Amniotic stem cell (primary cell): ENCODE data around the gene NAGLU.

ENCODE experiments used
- DNase-seq: peaks from one replicate; lab custom pipeline; 2025; lab: John Stamatoyannopoulos, UW

Gene NAGLU

DNA sequence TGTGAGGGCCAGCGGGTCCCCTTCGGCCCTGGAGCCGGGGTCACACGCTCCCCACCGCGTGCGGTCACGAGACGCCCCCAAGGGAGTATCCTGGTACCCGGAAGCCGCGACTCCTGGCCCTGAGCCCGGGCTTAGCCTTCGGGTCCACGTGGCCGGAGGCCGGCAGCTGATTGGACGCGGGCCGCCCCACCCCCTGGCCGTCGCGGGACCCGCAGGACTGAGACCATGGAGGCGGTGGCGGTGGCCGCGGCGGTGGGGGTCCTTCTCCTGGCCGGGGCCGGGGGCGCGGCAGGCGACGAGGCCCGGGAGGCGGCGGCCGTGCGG lies at the start of gene NAGLU:
Gene NAGLU, plus strand, starts transcription at position 194 of the 324 bp plus-strand sequence. Its CDS starts 32 bp downstream, at position 226.
- DNase-seq, result peak; percentile 45

DNA sequence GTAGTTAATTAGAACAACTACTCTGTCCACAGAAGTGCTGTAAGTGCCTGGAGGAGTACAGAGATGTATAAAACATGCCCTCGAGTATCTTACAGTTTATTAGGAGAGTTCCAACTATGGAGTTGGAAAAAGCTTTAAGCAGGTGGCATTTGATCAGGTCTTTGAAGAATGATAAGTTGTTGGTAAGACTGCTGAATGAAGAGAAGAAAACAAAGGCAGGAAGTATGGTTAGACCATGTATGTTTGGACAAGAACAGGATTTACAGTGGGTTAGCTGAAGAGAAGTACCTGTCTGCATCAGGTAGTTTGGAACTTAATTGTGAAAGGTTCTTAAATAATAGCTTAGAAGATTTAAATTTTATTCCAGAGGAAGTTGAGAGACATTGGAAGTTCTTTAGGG lies 48.0 kb upstream of the NAGLU start:
- DNase-seq, result no peak

DNA sequence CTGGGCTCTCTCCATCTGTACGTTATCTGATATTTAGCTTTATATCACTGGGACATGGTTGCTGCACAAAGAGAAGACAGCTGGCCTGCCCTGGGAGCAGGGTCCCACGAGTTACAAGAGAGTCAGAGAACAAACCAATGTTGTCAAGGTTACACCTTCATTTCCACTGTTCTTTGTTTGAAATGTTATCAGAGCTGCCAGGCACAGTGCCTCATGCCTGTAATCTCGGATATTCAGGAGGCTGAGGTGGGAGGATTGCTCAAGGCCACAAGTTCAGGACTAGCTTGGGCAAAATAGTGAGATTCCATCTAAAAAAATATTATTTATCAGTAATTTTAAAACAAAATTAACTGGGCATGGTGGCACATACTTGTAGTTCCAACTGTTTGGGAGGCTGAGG lies 42.7 kb upstream of the NAGLU start:
- no peak for DNase-seq

DNA sequence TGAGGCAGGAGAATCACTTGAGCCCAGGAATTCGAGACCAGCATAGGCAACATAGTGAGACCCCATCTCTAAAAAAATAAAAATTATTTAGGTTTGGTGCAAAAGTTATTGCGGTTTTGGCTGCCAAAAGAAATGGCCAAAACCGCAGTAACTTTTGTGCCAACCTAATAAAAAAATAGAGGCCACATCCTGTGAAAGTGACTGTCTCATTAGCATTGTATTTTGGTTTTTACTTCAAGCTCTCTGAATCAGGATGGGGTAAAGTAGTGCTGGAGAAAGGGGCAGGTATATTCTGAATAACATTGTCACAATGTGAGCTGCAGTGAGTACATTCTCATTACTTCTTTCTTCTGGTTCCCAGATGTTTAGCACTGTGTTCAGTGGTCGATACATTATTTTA lies 41.4 kb upstream of the NAGLU start:
- DNase-seq, result no peak

DNA sequence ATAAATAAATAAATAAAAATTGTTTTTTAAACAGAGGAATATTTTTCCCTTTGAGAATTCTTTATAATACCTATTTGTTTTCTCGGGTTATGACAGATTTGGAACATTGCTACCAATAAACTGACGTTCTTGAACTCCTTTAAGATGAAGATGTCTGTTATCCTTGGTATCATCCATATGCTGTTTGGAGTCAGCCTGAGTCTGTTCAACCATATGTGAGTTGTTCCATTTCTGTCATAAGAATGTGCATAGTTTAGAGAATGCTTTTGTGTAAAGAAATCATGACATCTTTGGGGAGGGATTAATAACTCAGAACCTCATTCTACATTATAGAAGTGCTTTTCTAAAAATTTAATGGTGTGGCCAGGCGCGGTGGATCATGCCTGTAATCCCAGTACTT lies 37.2 kb upstream of the NAGLU start:
- no peak for DNase-seq

DNA sequence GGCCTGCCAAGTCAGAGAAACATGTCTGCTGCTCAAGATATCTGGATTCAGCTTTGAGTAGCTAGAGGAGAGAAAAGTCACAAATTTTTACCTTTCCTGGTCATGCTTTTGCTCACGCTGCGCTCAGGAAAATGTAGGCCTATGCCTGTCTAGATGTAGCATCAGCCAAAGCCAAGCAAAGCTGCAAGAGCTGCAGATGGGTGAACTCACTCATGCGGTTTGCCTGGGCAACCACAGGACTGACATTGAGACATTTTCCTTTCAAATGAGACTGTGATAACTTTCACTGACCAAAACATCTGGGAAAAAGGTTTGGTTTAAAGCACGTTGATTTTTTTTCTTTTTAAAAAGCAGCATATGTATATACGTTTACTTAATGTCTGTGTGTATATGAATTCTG lies 34.0 kb upstream of the NAGLU start:
- DNase-seq, result no peak

DNA sequence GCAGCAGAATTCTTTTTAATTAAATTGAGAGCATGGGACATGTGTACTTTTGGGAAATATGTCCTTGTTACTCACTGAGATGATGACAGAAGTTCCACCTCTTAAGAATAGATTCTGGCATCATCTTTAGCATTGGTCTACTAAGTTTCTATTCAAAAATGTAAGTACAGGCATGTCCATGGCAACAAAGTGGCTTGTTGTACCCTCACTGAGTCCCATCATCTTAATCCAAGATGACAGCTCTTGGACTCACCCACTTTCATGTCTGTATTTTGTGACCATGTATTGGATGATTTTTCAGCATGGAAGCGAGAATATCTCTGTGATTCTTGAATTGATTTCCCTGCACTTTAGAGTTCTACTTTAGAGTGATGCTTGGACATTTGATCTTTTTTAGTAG lies 33.1 kb upstream of the NAGLU start:
- DNase-seq, result no peak

DNA sequence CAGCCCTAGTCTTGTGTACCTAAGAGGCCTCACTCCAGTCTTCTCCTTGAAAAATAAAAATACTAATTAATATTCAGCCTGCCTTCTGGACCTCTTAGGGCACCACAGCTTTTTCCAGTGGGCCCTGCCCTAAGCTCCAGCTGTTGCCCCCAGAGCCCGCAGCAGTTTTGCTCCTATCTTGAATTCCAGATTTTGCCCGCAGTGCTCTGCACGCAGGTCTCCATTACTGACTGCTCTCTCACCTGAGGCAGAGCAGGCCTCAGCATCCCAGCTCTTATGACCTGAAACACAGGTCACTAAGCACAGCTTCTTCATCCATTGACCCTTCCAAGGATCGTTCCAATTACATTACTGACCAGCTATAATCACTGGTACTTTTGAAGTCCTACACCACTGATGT lies 28.4 kb upstream of the NAGLU start:
- no peak for DNase-seq

DNA sequence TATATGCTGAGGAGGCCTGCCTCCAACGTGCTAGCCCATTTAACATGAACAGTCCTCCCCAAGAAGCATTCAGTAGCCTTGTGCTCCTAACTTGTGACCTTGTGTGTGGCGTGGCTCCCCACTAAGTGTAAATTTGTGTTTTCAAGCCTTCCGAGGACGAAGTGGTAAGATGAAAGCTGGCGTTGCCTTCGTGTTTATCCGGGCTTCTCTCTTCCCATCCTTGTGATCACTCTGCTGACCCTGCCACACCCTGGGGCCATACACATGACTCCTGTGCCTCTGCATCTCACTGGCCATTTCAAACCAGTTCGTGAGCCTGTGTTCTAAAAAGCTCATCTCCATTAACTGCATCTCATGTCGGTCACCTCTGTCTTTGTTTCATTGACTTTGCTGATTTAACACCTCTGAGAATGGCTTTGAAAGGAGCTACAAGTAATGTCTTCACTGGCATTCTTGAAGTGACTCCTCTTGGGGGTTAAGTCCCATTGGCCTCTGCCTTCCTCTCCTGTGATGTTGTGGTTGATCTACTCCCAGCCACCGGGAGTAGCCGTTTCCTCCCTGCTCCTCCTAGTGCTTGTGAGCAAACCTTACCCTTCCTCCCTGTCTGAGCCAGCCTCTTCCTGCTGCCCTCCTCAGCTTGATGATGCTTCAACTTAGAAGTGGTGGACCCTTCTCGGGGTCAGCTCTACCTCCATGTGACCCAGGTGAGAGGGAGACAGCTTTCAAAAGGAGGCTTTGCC lies 27.4 kb upstream of the NAGLU start:
- no peak for DNase-seq

DNA sequence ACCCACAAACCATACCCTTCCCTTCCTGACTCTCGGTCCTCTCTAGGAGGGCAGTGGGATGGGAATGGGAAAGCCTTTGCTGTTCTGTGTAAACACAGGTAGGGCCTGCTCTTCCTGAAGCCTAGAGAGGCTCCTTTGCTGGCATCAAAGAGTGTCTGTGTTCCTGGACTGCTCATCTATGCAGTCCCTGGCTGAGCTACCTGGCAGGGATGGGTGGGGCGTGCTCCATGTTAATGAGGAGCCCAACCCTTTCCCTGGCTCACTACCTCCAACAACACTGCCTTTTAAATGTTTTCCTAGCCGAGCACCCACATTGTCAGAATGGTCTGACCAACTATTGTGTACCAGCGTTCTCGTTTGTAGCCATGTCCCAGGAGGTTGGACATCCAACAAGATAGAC lies 26.6 kb upstream of the NAGLU start:
- DNase-seq, result no peak

DNA sequence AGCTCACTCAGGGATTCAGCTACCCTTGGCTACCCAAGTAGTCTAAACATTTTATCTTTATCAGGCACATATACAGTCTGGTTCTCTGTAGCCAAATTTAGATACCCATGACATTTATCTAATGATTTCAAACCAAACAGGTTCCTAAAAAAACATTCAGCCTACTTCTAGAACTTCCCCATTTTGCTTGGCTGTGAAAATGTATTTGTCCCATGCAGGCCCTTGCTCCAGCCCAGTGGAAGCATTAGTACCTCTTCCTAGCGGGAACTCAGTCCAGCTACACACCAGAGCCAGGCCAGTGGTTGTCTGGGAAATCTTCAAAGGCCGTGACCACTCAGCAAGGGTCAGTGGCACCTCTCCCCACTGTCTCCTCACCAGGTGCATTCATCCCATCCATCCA lies 26.2 kb upstream of the NAGLU start:
- no peak for DNase-seq

DNA sequence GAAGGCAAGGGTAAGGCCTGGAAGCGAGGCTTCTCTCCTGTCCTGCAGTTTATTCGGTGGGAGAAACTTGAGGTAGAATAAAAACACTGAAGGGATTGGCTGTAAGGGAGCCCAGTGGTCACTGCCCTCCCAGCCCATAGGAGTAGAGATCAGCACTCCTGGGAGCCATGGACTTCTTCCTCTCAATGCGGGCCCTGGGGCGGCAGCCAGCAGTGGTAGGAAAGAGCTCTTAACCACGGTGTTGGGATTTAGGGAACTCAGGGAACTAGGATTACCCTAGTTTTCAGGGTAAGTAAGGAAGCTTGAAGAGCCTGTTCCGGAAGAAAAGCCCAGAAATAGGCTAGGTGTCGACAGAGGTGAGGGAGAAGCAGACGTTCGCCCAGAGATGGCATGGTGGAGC lies 23.8 kb upstream of the NAGLU start:
- DNase-seq, result no peak

DNA sequence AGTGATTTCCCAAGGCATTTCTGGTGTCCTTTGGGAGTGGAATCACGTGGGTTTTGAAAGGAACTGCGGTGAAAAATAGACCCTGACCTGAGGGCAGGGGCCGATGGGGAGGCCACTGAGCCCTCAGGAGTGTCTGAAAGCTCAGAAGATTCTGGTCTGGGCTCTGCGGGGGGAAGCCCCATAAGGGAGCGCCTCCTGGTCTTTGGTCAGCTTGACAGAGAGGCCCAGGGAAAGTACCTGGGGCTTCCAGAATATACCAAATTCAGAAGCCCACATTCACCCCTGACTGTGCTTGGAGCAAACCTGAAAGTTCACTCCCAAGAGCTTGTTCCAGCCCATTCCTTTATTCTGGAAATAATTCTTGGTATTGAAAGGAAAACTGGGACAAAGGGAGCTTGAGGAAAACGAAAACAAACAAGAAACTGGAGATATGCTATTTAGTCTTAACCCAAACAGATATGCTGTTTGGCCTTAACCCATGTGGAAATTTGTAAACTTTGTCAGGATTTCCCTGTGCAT lies 23.2 kb upstream of the NAGLU start:
- DNase-seq, result no peak

DNA sequence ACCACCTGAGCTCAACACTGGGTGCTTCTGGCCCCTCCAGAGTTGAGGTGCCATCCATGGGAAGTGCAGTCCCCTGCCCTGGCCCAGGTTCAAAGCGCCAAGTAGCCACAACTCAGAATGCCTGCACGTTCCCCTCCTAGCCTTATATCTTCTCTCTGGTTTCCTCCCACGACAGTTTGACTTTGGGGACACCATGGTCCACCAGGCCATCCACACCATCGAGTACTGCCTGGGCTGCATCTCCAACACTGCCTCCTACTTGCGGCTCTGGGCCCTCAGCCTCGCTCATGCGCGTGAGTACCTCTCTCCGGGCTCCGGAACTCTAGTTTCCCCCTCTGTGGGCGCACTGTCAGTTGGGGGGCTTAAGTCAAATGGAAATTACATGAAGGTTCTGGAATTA lies 22.4 kb upstream of the NAGLU start:
- no peak for DNase-seq

DNA sequence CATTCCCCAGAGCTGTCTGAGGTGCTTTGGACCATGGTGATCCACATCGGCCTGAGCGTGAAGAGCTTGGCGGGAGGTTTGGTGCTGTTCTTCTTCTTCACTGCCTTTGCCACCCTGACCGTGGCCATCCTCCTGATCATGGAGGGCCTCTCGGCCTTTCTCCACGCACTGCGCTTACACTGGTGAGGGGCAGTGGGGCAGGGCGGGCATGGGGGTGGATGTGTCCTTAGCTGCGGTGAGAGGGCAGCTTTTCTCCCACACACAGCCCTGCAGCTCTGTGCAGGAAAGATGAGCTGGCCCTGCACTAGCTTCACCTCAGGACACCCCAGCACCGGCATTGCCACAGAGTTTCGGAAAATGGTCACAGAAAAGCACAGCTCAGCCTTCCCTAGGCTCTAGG lies 21.8 kb upstream of the NAGLU start:
- no peak for DNase-seq

DNA sequence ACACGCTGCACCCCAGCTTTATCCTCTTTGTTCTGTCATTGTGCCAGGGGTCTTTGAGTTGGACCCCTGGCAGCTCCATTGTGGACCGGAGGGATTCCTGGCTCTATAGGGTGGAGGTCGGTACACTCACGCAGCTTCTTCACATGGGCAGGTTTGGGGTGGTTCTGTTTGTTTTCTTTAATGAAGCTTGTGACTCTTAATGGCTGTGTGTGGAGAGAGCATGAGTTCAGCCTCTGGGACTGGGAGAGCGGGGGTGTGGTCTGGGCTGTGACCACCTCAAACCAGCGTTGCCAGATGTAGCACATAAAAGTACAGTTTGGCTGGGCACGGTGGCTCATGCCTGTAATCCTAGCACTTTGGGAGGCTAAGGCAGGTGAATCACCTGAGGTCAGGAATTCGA lies 21.2 kb upstream of the NAGLU start:
- DNase-seq, result no peak

DNA sequence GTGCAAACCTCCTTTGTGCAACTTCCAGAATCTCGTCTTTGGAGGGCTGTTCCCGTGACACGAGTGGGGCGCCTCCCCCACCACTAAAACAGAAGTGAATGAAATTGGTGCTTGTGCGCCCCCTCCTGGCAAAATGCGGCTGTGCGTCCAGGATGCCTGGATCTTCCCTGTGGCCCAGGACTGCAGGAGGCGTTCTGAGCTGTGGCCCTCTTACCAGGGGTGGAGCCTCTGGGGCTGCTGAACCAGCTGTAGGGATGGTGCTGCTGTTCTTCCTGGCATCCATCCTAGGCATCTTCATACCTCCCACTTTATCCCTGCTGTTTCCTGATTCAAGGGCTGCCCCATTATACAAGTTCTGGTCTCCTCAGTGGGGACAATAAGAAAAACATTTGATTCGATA lies 18.5 kb upstream of the NAGLU start:
- DNase-seq, result peak; percentile 79

DNA sequence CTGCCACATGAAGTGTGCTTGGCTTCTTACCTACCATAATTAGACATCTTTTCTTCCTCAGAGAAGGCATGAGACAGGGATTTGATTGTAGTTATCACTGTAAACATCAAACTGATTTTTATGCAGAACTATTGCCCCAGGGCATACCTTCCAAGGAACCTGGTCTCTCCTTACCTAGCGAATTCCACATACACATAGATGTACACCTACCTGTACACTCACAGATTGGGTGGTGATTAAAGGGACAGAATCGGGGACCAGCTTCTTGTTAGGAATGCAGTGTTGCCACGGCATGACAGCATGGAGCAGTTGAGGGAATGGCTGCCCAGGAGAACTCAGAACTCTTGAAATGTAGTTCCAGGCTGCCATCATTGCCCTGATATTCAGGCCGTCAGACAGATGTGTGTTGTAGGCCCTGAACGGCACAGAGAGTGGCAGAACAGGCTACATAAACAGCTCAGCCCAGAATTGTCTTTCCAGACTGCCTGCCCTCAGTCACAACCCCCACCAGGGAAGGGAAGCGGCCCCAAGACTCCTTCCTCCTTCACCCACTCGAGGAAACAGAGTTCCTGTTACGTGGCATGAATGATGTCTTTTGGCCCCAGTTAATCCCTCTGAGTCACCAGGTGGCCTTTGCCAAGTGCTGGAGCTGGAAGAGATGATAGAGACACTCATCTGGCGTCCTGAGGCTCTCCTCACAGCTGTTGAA lies 17.8 kb upstream of the NAGLU start:
- DNase-seq, result peak; percentile 92

DNA sequence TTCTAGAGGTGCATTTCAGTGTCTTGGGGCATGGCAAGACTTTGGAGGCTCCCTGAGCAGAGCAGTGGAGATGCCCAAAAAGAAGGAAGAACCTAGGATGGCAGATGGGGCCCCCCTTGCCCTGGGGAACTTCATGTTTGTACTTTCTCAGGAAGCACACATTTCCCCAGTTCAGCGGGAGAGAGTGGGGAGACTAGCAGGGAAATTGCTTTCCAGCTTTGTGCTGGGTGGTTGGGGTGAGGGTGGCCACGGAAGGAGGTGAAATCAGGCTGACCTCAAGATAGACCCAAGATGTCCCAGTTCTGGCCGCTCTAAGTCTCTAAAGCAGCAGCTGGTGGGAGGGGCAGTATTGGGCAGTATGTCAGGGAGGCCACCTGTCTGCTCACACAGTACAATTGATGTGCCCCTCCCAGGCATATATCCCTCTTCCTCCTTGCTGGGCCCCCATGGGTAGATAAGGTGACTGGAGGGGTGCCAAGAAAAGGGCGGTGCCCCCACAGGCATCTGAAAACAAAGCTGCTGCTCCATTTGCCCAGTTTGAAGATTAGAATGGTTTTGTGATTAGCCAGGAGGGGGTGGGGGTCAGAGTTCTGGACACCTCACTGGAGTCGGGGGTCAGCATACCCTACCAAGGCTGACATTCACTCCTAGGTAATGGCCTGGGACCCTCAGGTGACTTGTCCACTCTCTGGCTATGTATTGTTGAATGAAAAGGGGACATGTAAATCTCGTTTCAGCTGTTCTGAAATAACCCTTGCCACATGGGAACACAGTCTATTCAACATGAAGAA lies 17.1 kb upstream of the NAGLU start:
- no peak for DNase-seq

DNA sequence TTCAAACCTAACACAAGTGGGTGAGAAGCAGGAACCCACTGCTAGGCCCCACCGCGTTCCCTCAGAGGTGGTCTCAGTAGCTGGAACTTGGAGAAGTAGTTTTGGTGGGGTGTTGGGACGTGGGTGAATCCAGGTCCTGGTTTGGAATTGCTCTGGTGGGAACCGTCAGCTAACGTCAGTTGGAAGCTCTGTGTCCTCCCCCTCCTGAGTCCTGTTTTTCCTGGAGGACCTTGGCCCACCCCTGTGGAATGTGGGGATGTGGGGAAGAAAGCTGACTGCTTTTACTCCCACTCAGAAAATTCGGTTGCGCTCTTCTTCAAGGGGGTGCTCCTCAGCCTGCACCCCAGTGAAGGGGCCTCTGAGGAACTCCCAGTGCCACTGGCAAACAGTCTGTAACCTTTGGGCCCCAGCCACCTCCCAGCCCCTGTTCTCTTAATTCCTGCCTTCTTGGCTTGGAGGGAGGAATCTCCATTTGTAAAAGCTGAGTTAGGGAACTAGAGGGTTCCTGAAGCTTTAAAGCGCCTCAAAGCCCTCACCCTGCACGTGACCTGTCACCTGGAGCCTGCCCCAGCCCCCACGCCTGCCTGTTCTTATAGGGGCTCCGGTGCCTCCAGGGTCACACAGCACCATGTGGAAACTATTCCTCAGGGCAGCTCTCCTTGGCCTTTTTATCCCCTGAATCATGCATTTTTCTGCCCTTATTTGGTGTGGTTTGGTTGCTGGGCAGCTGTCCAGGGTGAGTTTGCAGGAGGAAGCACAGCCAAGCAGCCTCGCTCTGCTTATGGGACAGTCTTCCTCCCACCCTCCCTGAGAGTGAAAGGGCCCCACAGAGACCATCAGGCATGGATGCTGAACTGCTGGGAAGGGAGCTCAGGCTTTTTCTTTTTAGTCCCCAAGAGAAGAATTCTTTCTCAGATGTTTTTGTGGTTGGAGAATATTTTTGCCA lies 16.2 kb upstream of the NAGLU start:
- peak; percentile 92 for DNase-seq

DNA sequence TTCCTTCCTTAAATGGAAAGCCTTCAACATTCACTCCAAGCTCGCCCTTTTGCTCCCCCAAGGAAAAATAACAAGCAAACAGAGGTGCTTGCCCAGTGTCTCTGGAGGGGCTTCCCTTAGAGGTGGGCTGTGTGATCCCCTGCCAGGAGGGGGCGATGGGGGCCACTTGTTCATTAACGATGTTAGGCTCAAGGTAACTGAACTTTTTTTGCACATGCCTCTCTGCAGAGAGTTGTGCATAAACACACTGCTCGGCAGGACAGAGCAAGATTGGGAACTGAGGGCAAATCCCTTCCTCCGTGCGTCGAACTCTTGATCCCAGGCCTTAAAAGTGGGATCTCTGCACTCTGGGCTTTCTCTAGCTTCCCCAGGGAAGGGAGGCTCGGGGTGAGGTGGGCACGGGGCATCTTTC lies 15.5 kb upstream of the NAGLU start:
- DNase-seq, result no peak

DNA sequence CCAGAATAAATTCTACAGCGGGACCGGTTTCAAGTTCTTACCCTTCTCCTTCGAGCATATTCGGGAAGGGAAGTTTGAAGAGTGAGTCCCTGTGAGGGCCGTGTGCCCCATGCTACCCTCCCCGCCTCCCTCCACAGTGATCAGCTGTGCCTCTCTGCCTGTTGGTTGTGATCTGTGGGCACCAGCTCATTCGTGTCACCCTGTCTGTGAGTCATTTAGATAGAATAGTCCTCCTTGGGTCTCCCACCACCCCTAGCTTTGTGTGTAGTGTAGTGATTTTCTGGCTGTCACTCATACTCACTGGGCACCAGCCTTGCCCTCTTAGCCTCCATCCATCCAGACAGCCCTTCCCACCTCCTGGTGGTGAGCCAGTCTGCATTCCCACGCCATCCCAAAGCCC lies 15.0 kb upstream of the NAGLU start:
- DNase-seq, result no peak
